ENCODE measurements around the gene VPS36. TPM values are rescaled to one million over a fixed set of nuclear protein-coding genes. Genes with fewer than 3 reads are reported as not detected.

VPS36 gene
- total RNA-seq, 1 experiment from 2014 or later: 56.9 TPM

- no peak for DNase-seq (ENCODE audit: low read depth)
Observed at GRCh38 chr13:52378312-52378711, 72.1 kb downstream of the VPS36 start.

- DNase-seq (ENCODE audit: low read depth): no peak
Observed at GRCh38 chr13:52377898-52378297, 72.5 kb downstream of the VPS36 start.

GRCh38 chr13:52374873-52375411, 75.5 kb downstream of the VPS36 start:
- no peak for DNase-seq (ENCODE audit: low read depth)

- DNase-seq (ENCODE audit: low read depth): no peak
Observed at GRCh38 chr13:52374389-52374788, 76.0 kb downstream of the VPS36 start.

- DNase-seq (ENCODE audit: low read depth): peak; percentile 78
Observed at GRCh38 chr13:52373277-52373676, 77.2 kb downstream of the VPS36 start.

GRCh38 chr13:52371736-52372247, 78.6 kb downstream of the VPS36 start:
- DNase-seq (ENCODE audit: low read depth): peak; percentile 99

GRCh38 chr13:52366291-52366690, 84.1 kb downstream of the VPS36 start:
- no peak for DNase-seq (ENCODE audit: low read depth)

Other genes with a start within 250 kb of the VPS36 start
- 19.0 and 28.2 TPM in 2 replicates for gene THSD1, start 44.5 kb downstream of the VPS36 start, total RNA-seq (2014; rRNA removed)
- 91.8 and 113 TPM in 2 replicates for gene CKAP2, start 4.8 kb upstream of the VPS36 start, total RNA-seq (2014; rRNA removed)
- gene HNRNPA1L2, start 191.8 kb upstream of the VPS36 start, total RNA-seq (2014; rRNA removed): 3.1 and 3.3 TPM in 2 replicates
- 46.4 and 49.4 TPM in 2 replicates for gene SUGT1, start 202.2 kb upstream of the VPS36 start, total RNA-seq (2014; rRNA removed)

Measured in LHCN-M2 (cell line).